H1 (cell line): ENCODE measurements around the gene SEC14L5.

ENCODE experiments used
- CEBPB ChIP-seq: IDR thresholded peaks from 2 replicates; pipeline ENCODE4 v1.6.1; 2012; ENCODE audit warnings: low read depth, low read length
- EP300 ChIP-seq, 2 experiments: IDR thresholded peaks; 1 replicate in 1 of 2; 2 replicates in 1 of 2; pipeline ENCODE4 v1.6.1; 2011 to 2012; ENCODE audit warnings: low read depth in 2 of 2, low read length in 2 of 2, mild to moderate bottlenecking in 2 of 2, borderline replicate concordance in 1 of 2, inconsistent platforms in 1 of 2, moderate library complexity in 1 of 2
- EZH2 ChIP-seq: fragments of 200-600 bp; sonication (generic); IDR thresholded peaks from 2 replicates; pipeline ENCODE4 v1.7.1; 2012; ENCODE audit warnings: low read depth, mild to moderate bottlenecking, moderate library complexity, low read length, inconsistent platforms; ENCODE audit not compliant: severe bottlenecking
- JUND ChIP-seq: IDR thresholded peaks from 2 replicates; pipeline ENCODE4 v1.6.1; 2011; ENCODE audit warnings: mild to moderate bottlenecking, improper control_type of control experiment, low read length
- KDM5A ChIP-seq: fragments of 200-600 bp; IDR thresholded peaks from 2 replicates; pipeline ENCODE4 v1.7.1; 2012; ENCODE audit warnings: mild to moderate bottlenecking, low read length, inconsistent platforms, mixed read lengths
- NRF1 ChIP-seq: IDR thresholded peaks from 2 replicates; pipeline ENCODE4 v1.6.1; 2011; ENCODE audit warnings: mild to moderate bottlenecking, low read depth, low read length, improper control_type of control experiment
- POLR2A ChIP-seq, 2 experiments: IDR thresholded peaks; 1 replicate in 1 of 2; 2 replicates in 1 of 2; pipeline ENCODE4 v1.6.1; 2011; ENCODE audit warnings: low read depth in 2 of 2, low read length in 2 of 2, mild to moderate bottlenecking in 2 of 2; ENCODE audit errors: control extremely low read depth in 1 of 2
- POLR2AphosphoS5 ChIP-seq: IDR thresholded peaks from 2 replicates; pipeline ENCODE4 v1.6.1; 2011; ENCODE audit warnings: low read depth, low read length
- SP1 ChIP-seq: IDR thresholded peaks from 2 replicates; pipeline ENCODE4 v1.6.1; 2011; ENCODE audit warnings: low read depth, low read length
- TAF1 ChIP-seq: IDR thresholded peaks from 2 replicates; pipeline ENCODE4 v1.6.1; 2011; ENCODE audit warnings: mild to moderate bottlenecking, low read depth, low read length
- TF ChIP-seq, protein P1 (sequence below): IDR thresholded peaks from 2 replicates; pipeline ENCODE4 v1.6.1; 2011; ENCODE audit warnings: low read length, improper control_type of control experiment
- TF ChIP-seq, protein P2 (sequence below): IDR thresholded peaks from 2 replicates; pipeline ENCODE4 v1.6.1; 2012; ENCODE audit warnings: inconsistent platforms
- TF ChIP-seq, protein P3 (sequence below): IDR thresholded peaks from 2 replicates; pipeline ENCODE4 v1.6.1; 2011; ENCODE audit warnings: low read depth, mild to moderate bottlenecking, low read length; ENCODE audit not compliant: insufficient read depth
- TF ChIP-seq, protein P4 (sequence below), 3 experiments: IDR thresholded peaks; 1 replicate in 2 of 3; 2 replicates in 1 of 3; pipeline versions ENCODE4 v1.5.1 to v1.6.1; 2011; ENCODE audit warnings: low read length in 3 of 3, mild to moderate bottlenecking in 3 of 3, inconsistent platforms in 2 of 3, low read depth in 1 of 3, moderate library complexity in 1 of 3; ENCODE audit not compliant: insufficient read depth in 1 of 3; ENCODE audit errors: control extremely low read depth in 1 of 3

DNA sequence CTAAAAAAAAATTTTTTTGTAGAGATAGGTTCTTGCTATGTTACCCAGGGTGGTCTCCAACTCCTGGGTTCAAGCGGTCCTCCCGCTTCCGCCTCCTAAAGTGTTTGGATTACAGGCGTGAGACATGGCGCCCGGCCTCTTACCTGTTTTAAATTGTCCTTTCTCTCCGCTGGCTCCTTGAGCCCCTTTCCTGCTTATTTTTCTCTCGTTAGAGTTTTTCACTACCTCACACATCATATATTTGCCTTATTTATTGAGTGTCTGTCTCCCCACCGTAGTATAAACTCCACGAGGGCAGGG is 760 bp upstream of the SEC14L5 start:
- no peak for TF ChIP-seq POLR2A (IDR thresholded peaks at IDR 0.05; ENCODE audit: control extremely low read depth in 1 of 2, low read depth in 2 of 2, low read length in 2 of 2)
- TF ChIP-seq, protein P1, sequence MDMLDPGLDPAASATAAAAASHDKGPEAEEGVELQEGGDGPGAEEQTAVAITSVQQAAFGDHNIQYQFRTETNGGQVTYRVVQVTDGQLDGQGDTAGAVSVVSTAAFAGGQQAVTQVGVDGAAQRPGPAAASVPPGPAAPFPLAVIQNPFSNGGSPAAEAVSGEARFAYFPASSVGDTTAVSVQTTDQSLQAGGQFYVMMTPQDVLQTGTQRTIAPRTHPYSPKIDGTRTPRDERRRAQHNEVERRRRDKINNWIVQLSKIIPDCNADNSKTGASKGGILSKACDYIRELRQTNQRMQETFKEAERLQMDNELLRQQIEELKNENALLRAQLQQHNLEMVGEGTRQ = no peak
- TF ChIP-seq TAF1 = no peak
- TF ChIP-seq SP1 = no peak
- TF ChIP-seq NRF1 = no peak
- TF ChIP-seq JUND = no peak
- no peak for TF ChIP-seq CEBPB
- TF ChIP-seq KDM5A = no peak
- TF ChIP-seq, protein P2, sequence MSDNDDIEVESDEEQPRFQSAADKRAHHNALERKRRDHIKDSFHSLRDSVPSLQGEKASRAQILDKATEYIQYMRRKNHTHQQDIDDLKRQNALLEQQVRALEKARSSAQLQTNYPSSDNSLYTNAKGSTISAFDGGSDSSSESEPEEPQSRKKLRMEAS = no peak
- TF ChIP-seq POLR2AphosphoS5 = no peak
- no peak for TF ChIP-seq EP300 (IDR thresholded peaks at IDR 0.05; ENCODE audit: borderline replicate concordance in 1 of 2, low read depth in 2 of 2, low read length in 2 of 2)
- TF ChIP-seq, protein P3, sequence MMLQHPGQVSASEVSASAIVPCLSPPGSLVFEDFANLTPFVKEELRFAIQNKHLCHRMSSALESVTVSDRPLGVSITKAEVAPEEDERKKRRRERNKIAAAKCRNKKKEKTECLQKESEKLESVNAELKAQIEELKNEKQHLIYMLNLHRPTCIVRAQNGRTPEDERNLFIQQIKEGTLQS = no peak
- TF ChIP-seq, protein P4, sequence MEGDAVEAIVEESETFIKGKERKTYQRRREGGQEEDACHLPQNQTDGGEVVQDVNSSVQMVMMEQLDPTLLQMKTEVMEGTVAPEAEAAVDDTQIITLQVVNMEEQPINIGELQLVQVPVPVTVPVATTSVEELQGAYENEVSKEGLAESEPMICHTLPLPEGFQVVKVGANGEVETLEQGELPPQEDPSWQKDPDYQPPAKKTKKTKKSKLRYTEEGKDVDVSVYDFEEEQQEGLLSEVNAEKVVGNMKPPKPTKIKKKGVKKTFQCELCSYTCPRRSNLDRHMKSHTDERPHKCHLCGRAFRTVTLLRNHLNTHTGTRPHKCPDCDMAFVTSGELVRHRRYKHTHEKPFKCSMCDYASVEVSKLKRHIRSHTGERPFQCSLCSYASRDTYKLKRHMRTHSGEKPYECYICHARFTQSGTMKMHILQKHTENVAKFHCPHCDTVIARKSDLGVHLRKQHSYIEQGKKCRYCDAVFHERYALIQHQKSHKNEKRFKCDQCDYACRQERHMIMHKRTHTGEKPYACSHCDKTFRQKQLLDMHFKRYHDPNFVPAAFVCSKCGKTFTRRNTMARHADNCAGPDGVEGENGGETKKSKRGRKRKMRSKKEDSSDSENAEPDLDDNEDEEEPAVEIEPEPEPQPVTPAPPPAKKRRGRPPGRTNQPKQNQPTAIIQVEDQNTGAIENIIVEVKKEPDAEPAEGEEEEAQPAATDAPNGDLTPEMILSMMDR (IDR thresholded peaks at IDR 0.05; ENCODE audit: control extremely low read depth in 1 of 3, insufficient read depth in 1 of 3, low read depth in 1 of 3, low read length in 3 of 3) = no peak
- no peak for TF ChIP-seq EZH2
